ENCODE results near the gene ERC2. TPM values are rescaled to one million over a fixed set of nuclear protein-coding genes. Genes with fewer than 3 reads are reported as not detected.
A peak's percentile ranks its signal among the peaks of the same experiment; 100 is the strongest.

Gene ERC2
- polyA plus RNA-seq, 3 donors = not detected

GRCh38 chr3:55909373-55909772, 558.9 kb downstream of the ERC2 start:
- Histone ChIP-seq H3K27me3 (ENCODE audit: control insufficient read depth in 2 of 2, insufficient read depth in 2 of 2, low read length in 2 of 2) (no peaks in the 10 kb centered on the region), H3K27ac (ENCODE audit: low read depth in 1 of 2, low read length in 2 of 2) (no peak overlapping the region), H3K36me3 (replicated peaks in 1 of 2; ENCODE audit: control insufficient read depth in 1 of 2, insufficient read depth in 2 of 2, low read length in 2 of 2) (no peaks in the 10 kb centered on the region), H4K20me1 (ENCODE audit: insufficient read depth, low read length) (no peaks in the 10 kb centered on the region), H3K4me1 (ENCODE audit: control insufficient read depth in 1 of 2, insufficient read depth in 2 of 2, low read length in 2 of 2) (no peaks in the 10 kb centered on the region), H3K4me2 (replicated peaks; ENCODE audit: extremely low read depth, low read length, poor library complexity, severe bottlenecking) (no peak overlapping the region), H3K9me3 (replicated peaks in 1 of 2; ENCODE audit: control insufficient read depth in 1 of 2, insufficient read depth in 1 of 2, low read length in 2 of 2) (no peaks in the 10 kb centered on the region), H3K4me3 (replicated peaks in 1 of 3; ENCODE audit: low read depth in 2 of 3, low read length in 3 of 3) (no peak overlapping the region), H3K9ac (ENCODE audit: insufficient read depth, low read length, poor library complexity, severe bottlenecking) (no peak overlapping the region), H3K79me2 (ENCODE audit: insufficient read depth, low read length) (no peaks in the 10 kb centered on the region), H2AFZ (ENCODE audit: insufficient read depth, low read depth, low read length, poor library complexity, severe bottlenecking) (no peak overlapping the region)
- H3K4me1 Mint-ChIP-seq = no peaks in the 10 kb centered on the region
- intact Hi-C loops (cut with micrococcal nuclease) = no loop called here
- peaks cover 0 to 1% (median 0%) of the 10 kb centered on the region in 7 donors for H3K9me3 Mint-ChIP-seq
- peak overlapping the region in 1 of 7 donors; percentile 41 for H3K27ac Mint-ChIP-seq
- TF ChIP-seq CTCF (IDR thresholded peaks at IDR 0.05) = no peak
- no peak for DNase-seq
- H3K4me3 Mint-ChIP-seq = no peak overlapping the region
- H3K36me3 Mint-ChIP-seq = no peaks in the 10 kb centered on the region
- 80% methylated on average over 1 of the region's 3 CpGs for WGBS (ENCODE audit: insufficient coverage)
- peaks cover 0 to 2% (median 0%) of the 10 kb centered on the region in 3 donors for H3K27me3 Mint-ChIP-seq (ENCODE audit: low read depth in 3 of 3)

GRCh38 chr3:55907616-55908015, 560.7 kb downstream of the ERC2 start:
- H4K20me1 ChIP-seq (ENCODE audit: insufficient read depth, low read length) = no peaks in the 10 kb centered on the region
- no peak overlapping the region for H3K9ac ChIP-seq (ENCODE audit: insufficient read depth, low read length, poor library complexity, severe bottlenecking)
- Mint-ChIP-seq H3K4me1 (no peaks in the 10 kb centered on the region), H3K4me3 (no peak overlapping the region), H3K36me3 (no peaks in the 10 kb centered on the region), H3K9me3 (peaks cover 0 to 1% (median 0%) of the 10 kb centered on the region in 7 donors), H3K27me3 (ENCODE audit: low read depth in 3 of 3) (peaks cover 0 to 4% (median 2%) of the 10 kb centered on the region in 3 donors), H3K27ac (no peak overlapping the region)
- intact Hi-C loops (cut with micrococcal nuclease) = no loop called here
- no peaks in the 10 kb centered on the region for H3K4me1 ChIP-seq (ENCODE audit: control insufficient read depth in 1 of 2, insufficient read depth in 2 of 2, low read length in 2 of 2)
- no peaks in the 10 kb centered on the region for H3K79me2 ChIP-seq (ENCODE audit: insufficient read depth, low read length)
- no peak for TF ChIP-seq CTCF (IDR thresholded peaks at IDR 0.05)
- H3K36me3 ChIP-seq (replicated peaks in 1 of 2; ENCODE audit: control insufficient read depth in 1 of 2, insufficient read depth in 2 of 2, low read length in 2 of 2) = no peaks in the 10 kb centered on the region
- no peaks in the 10 kb centered on the region for H3K9me3 ChIP-seq (replicated peaks in 1 of 2; ENCODE audit: control insufficient read depth in 1 of 2, insufficient read depth in 1 of 2, low read length in 2 of 2)
- H3K4me3 ChIP-seq (replicated peaks in 1 of 3; ENCODE audit: low read depth in 2 of 3, low read length in 3 of 3) = no peak overlapping the region
- no peak overlapping the region for H2AFZ ChIP-seq (ENCODE audit: insufficient read depth, low read depth, low read length, poor library complexity, severe bottlenecking)
- no peak overlapping the region for H3K4me2 ChIP-seq (replicated peaks; ENCODE audit: extremely low read depth, low read length, poor library complexity, severe bottlenecking)
- no peak for DNase-seq
- no peak overlapping the region for H3K27ac ChIP-seq (ENCODE audit: low read depth in 1 of 2, low read length in 2 of 2)
- H3K27me3 ChIP-seq (ENCODE audit: control insufficient read depth in 2 of 2, insufficient read depth in 2 of 2, low read length in 2 of 2) = no peaks in the 10 kb centered on the region
- WGBS (ENCODE audit: insufficient coverage) = 100% methylated on average over 1 of the region's 3 CpGs

Measured in CD14-positive monocyte (primary cell).